NCI-H146 treated with DMSO at 0.1 percent for 48 hours (cell line): ENCODE data around the gene OTOA.
"Not testable (repeated sequence)": the region's sequence is repeated elsewhere in the genome, so short reads cannot be mapped to it uniquely, and the experiment has no call there.

Experiments used
- DNase-seq: peaks from one replicate; lab custom pipeline; 2025; ENCODE audit not compliant: unreplicated experiment; lab: John Stamatoyannopoulos, UW

OTOA gene

DNA sequence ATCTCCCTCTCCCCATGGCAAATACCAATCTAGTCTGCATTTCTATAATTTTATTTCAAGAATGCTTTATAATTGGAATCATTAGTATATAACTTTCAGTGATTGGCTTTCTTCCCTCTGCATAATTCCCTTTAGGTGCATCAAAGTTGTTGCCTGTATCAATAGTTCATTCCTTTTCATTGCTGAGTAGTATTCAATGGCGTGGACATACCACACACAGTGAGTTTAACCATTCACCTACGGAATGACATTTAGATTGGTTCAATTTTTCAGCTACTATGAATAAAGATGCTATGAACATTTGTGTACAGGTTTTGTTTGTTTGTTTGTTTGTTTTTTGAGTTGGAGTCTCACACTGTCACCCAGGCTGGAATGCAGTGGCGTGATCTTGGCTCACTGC, 9.7 kb downstream of the OTOA start:
- DNase-seq, result no peak

DNA sequence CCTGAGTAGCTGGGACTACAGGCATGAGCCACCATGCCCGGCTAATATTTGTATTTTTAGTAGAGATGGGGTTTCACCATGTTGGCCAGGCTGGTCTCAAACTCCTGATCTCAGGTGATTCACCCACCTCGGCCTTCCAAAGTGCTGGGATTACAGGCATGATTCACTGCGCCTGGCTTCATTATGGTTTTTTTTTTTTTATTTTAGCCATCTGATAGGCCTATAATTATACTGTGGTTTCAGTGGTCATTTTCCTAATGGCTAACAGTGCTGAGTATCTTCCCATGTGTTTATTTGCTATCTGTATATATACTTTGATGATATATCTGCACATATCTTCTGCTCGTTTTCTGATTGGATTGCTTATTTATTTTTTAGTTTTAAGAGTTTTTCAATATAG, 10.7 kb downstream of the OTOA start:
- DNase-seq, result not testable (repeated sequence)

GRCh38 chr16:21680714-21681113, 16.9 kb downstream of the OTOA start:
- not testable (repeated sequence) for DNase-seq

GRCh38 chr16:21683184-21683583, 19.4 kb downstream of the OTOA start:
- DNase-seq, result no peak

DNA sequence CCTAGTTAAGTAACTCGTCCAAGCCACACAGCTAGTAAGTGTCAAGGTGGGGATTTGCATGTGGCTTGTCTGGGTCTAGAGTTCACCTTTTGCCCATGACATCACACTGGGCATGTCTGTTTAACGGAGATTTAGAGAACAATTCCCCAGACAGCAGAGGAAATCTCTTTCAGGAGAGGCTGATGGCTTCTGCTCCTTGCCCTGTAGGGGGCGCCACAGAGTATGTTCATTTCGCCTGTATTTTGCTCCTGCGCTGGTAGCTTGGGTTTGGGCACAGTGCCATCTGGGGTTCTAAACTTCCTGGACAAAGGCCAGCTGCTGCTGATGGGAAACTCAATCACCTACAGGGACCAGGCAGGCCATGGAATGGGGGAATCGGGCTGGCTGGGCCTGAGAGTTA, 20.4 kb downstream of the OTOA start:
- DNase-seq, result no peak

DNA sequence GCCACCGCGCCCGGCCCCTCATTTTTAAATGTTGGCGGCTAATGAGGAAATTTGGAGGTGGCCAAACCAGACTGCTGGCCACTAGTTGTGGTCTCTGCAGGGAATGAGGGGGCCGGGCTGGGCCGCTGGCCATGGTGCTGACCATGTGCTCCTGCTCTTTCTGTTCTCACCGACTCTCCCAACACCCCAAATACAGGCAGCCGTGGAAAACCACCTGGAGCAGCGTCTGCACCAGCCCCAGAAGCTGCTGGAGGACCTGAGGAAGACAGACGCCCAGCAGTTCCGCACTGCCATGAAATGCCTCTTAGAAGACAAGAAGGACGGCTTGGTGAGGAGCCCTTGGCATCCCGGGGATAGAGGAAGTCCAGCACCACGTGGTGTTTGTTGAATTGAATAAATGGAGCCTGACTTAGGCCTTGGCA, 21.3 kb downstream of the OTOA start:
- no peak for DNase-seq

DNA sequence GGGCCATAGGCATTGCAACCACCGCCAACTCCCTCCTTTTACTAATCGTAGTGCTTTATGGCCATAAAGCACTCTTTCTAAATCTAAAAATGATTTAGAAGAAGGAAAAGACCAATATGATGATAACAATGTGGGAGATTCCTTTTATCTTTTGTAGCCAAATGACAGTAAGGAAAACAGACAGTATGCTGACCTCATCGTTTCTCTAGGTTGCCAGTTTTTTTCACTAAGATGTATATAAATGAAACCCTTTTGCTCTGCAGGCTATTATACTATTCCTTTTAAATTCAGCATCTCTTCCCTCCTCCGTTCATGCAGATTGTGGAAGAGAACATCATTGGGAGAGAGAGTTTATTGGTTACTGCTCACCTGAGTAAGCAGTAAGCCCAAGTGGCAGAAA, 25.3 kb downstream of the OTOA start:
- DNase-seq, result no peak

DNA sequence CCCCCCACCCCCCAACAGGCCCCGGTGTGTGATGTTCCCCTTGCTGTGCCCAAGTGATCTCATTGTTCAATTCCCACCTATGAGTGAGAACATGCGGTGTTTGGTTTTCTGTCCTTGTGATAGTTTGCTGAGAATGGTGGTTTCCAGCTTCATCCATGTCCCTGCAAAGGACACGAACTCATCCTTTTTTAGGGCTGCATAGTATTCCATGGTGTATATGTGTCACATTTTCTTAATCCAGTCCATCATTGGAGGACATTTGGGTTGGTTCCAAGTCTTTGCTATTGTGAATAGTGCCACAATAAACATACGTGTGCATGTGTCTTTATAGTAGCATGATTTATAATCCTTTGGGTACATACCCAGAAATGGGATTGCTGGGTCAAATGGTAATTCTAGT, 27.2 kb downstream of the OTOA start:
- DNase-seq, result not testable (repeated sequence)

DNA sequence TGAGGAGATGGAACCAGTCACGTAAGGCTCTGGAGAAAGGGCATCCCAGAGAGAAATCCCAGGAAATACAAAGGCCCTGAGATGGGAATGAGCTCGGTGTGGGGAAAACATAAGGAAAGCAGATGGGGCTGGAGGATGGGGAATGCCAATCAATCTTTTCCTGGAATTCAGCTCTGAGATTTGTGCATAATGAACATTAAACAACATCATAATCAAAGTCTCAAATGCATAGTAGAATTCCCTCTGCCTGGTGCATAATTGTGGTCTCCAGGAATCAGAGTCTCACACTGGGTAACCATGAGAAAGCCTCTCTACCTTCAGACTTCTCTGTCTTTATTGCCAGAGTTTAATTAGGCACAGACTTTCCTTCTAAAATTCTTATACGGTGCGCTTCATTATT, 30.8 kb downstream of the OTOA start:
- no peak for DNase-seq

- DNase-seq, result no peak
Observed at GRCh38 chr16:21697032-21697431, 33.3 kb downstream of the OTOA start.

DNA sequence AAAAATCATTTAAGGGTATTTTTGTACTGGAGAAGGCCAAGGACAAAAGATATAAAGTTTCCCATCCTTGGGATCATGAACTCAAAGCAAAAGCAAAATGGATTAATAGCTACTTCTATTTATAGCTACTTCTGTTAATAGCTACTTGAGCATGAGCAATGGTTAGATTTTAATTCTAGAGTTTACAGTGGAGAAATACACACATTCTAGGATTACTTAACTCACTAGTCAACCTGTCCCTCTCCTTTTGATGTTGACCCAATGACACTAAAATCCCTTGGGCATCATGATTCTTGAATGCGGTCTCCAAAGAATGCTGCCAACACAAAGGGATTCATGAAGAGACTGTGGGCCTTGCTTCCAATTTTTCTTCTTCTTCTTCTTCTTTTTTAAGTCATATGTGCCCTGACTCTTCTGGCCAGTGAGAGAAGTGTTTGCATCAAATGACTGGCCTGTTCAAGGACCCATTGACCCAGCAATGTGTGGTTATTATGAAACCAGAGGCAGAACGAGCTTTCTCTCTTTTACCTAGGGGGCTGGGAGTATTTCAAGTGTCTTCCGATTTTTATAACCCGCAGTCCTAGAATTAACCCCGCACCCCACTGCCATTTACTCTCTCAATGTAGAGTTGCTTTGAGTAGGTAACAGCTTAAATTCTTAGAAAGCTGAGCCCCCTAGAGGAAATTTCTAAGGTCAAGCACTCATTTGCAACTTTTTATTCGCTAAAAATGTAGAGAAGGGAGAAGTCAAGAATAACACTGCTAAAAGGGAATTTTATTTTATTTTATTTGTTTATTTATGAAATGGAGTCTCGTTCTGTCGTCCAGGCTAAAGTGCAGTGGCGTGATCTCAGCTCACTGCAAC, 34.6 kb downstream of the OTOA start:
- DNase-seq, result no peak

DNA sequence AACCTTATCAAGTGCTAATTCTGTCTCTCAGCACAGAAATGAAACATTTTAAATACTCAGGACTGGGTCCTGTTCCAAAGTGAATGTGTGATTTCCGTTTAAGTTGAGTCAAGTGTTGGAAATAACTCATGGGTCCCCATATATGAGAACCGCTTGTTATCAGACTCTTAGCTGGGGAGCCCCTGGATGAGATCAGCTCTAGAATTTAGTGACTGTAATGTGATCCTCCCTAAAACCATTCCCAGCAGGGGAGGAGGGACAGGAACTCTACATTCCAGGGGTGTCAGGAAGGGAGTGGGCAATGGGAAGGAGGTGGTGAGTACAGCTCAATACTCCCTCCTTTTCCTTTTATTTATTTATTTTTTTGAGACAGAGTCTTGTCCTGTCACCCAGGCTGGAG, 37.5 kb downstream of the OTOA start:
- DNase-seq, result no peak

DNA sequence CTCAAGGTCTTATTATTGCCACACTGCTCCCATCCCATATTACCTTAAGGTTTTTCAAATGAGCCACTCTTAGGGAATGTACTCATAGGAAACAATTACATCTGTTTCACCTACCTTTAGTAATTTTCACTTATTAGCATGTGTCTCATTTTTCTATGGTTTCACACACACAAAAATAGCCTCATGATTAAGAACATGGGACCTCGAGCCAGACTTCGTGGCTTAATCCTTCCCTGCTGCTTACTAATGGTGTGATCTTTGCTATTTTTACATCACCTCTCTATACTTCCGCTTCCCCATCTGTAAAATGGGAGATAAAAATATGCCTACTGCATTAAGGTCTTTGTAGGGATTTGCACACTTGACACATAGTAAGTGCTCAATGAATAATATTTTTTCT, 38.5 kb downstream of the OTOA start:
- DNase-seq, result no peak

DNA sequence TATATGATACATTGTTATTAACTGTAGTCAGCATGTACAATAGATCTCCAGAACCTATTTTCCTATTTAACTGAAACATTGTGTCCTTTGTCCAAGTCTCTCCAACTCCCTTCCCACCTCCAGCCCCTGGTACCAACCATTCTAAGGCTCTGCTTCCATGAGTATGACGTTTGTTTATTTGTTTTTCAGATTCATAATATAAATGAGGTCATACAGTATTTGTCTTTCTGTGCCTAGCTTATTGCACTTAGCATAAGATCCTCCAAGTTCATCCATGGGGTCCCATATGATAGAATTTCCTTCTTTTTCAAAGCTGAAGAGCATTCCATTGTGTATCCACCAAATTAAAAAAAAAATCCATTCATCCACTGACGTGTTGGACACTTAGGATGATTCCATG, 39.4 kb downstream of the OTOA start:
- no peak for DNase-seq

GRCh38 chr16:21703589-21704174, 39.9 kb downstream of the OTOA start:
- no peak for DNase-seq

DNA sequence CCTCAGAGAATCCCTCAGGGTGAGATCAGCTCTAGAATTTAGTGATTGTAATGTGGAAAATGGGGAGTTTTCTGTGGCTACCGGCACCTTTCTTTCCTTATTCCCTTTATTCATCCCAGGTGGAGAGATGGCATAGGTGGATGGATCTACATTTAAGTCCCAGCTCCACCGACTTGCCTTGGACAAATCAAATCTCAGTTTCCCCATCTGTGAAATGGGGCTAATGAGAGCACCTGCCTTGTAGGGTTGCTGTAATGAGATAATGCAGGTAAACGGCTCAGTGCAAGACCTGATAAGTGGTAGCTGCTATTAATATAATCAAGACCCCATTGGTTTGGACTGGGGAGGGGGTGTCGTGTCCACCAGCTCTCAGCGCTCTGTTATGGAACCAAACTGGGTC, 40.5 kb downstream of the OTOA start:
- no peak for DNase-seq

- no peak for DNase-seq
Observed at GRCh38 chr16:21704733-21705132, 41.0 kb downstream of the OTOA start.

- DNase-seq, result peak; percentile 43
Observed at GRCh38 chr16:21708533-21709115, 44.9 kb downstream of the OTOA start.

DNA sequence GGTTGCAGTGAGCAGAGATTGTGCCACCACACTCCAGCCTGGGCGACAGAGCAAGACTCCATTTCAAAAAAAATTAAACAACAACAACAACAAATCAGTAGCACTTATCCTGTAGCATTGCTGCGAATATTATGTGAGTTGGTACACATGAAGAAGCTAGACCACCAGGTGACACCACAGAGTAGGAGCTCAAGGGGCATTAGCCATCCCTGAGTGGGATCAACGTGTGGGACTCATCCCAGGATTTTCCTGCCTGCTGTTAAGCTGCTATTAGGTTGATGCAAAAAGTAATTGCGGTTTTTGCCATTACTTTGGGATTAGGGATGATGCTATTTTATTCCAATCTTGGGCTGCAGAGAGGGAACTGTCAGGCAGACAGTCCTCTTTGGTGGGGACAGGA, 47.2 kb downstream of the OTOA start:
- DNase-seq, result no peak

DNA sequence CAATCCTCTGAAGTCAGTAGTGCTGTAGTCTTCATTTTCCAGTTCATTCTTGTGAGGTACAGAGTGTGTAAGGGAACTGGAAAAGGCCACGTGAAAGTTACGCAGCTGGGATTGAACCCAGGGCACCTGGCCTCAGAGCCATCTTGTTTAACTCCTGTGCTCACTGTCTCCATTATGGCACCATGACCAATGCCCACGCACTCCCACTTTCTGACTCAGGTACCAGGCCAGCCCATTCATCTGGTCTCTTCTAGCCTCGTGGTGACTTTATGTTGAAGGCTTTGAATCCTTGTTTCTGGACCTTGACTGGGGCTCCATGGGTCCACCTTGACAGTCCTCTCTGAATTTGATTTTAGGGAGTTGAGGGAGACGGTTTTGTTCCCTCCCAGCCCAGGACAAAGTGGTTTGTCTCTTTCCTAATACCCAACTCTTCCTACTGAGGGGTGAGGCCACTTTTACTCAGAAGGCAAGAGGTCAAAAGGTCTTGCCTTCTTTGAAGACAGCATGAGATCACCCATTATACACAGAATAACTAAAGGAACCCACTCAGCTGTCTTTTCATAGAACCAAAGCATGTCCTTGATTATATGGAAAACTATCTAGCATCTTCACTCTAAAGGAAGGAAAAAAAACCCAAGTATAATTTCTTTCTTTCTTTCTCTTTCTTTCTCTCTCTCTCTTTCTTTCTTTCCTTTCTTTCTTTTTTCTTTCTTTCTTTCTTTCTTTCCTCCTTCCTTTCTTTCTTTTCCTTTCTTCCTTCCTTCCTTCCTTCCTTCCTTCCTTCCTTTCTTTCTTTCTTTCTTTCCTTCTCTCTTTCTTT, 50.0 kb downstream of the OTOA start:
- no peak for DNase-seq

DNA sequence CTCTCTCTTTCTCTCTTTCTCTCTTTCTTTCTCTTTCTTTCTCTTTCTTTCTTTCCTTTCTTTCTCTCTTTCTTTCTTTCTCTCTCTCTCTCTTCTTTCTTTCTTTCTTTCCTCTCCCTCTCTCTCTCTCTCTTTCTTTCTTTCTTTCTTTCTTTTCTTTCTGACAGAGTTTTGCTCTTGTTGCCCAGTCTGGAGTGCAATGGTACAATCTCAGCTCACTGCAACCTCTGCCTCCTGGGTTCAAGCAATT, 50.5 kb downstream of the OTOA start:
- not testable (repeated sequence) for DNase-seq

DNA sequence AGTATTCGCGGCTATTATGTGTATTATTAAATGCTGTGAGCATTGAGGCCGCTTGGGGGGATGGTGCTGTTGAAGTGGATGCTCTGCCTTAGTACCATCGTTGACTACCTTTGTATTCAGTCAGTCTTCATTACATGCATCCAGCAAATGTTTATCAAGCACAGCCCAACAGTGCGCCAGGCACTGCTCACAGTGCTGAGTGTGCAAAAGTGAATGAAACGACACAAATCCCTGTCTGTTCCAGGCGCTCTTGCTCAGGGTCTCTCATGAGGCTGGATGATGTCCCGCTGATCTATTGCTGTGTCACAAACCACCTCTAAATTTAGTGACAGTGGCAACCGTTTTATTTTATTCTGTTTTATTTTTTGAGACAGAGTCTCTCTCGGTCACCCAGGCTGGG, 53.8 kb downstream of the OTOA start:
- no peak for DNase-seq
